GM19397 (cell line): ENCODE measurements around the gene F5.

Source experiments
- ATAC-seq: cut with Tn5 transposase; IDR thresholded peaks from one replicate; pipeline ENCODE4 v1.9.1; 2021; ENCODE audit warnings: mild to moderate bottlenecking, moderate library complexity; ENCODE audit not compliant: unreplicated experiment

The F5 gene

DNA sequence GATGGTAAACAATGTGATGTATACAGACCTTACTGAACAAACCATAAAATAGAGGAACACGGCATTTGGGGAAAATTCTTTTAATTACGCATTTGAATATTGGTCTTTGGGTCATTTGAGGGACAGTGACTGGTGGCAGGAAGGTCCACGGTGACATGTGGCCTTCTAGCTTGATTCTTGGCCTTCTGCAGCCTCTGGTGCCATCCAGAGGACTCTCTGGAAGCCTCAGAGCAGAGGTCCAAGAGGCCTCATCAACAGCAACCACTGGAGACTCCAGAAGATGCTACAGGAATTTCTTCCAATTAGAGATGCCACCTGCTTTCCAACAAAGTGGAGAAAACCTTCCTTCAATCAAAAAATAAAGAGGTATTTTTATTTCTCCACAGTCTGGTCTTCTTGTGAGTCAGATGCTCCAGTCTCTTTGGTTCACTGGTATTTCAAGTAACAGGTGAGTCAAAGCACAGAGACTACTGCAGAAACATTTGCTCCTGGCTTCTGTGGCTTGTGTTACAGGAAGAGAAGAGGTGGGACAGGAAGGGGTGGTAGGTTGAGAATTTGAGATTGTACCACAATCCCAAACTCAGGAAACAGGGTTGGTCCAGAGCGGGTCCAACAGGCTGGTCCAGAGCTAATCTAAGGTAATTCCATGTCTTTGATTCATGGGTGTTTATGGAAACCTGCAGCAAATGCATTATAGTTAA lies 2.7 kb upstream of the F5 start:
- no peak for ATAC-seq

DNA sequence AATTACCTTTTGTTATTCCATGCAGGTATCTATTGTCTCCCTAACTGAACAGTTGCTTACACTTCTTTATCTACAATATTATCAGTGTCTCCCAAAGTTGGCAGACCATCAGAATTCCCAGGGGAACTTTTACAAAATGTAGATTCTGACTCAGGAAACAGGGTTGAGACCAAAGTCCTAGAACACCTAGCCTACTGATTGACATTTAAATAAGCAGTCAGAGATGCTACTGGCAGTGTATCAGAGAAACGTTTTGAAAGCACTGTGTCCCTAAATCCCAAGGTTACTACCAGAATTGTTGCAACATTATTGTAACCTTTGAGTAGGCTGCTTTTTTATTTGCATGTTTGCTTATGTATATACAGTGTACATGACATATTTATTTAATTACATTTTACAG lies 1.8 kb upstream of the F5 start:
- ATAC-seq: no peak

- ATAC-seq: no peak
These were observed 250 bp downstream of the F5 start for GRCh38 chr1:169586067-169586394.

GRCh38 chr1:169585181-169585580 lies 1.1 kb downstream of the F5 start:
- no peak for ATAC-seq

DNA sequence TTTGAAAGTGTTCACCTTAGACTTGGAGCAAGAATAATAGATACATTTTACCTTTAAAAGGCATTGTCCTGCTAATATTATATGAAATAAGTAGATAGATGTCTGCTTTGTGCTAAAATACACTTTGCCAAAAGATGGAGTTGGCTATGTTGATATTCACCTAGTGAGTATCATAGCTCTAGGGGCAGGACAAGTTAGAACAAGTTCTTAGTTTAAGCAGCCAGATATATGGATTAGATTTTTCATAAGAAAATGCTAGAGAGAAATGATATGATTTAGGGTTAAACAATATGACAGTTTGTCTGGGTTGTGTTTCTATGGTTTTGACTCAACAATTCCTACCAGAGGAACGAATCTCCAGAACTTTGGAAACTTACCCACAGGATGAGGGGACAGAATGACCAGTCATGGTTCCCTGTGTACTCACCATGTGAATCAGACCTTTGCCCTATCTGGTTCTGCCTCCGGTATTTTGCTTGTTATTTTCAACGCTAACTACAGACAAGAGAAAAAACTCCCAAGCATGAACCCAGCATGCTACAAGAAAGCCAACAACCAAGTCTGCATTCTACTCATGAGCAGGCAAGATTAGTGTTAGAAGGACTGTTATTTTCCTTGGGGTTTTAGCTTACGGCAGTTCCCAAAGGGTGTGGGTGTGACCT lies 1.7 kb downstream of the F5 start:
- ATAC-seq: no peak

GRCh38 chr1:169577981-169578738 lies 8.1 kb downstream of the F5 start:
- no peak for ATAC-seq

- ATAC-seq: no peak
These were observed 9.3 kb downstream of the F5 start for GRCh38 chr1:169576935-169577331.

GRCh38 chr1:169576241-169576934 lies 9.9 kb downstream of the F5 start:
- no peak for ATAC-seq

- ATAC-seq: no peak
These were observed 11.9 kb downstream of the F5 start for GRCh38 chr1:169574336-169574735.

- no peak for ATAC-seq
These were observed 14.1 kb downstream of the F5 start for GRCh38 chr1:169572187-169572586.

GRCh38 chr1:169571450-169571849 lies 14.8 kb downstream of the F5 start:
- ATAC-seq: no peak

GRCh38 chr1:169570172-169570574 lies 16.1 kb downstream of the F5 start:
- no peak for ATAC-seq

DNA sequence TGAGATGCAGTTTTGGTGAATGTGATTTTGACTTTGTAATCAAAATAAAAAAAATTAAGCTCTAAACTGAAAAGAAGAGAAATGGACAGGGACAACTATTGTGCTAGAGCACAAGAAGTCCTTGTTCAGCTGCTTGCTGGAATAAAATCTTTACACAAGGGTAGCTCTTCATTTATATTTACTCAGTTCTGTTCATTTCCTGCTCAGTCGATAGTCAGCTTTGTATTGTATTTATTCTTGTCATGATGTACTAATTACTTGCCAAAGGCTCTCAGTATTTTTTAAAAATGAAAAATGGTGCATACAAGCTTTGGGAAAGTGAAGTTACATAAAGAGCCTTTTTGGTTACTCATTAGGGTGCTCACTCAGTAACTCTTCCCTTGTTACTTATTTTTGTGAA lies 17.8 kb downstream of the F5 start:
- ATAC-seq: no peak

DNA sequence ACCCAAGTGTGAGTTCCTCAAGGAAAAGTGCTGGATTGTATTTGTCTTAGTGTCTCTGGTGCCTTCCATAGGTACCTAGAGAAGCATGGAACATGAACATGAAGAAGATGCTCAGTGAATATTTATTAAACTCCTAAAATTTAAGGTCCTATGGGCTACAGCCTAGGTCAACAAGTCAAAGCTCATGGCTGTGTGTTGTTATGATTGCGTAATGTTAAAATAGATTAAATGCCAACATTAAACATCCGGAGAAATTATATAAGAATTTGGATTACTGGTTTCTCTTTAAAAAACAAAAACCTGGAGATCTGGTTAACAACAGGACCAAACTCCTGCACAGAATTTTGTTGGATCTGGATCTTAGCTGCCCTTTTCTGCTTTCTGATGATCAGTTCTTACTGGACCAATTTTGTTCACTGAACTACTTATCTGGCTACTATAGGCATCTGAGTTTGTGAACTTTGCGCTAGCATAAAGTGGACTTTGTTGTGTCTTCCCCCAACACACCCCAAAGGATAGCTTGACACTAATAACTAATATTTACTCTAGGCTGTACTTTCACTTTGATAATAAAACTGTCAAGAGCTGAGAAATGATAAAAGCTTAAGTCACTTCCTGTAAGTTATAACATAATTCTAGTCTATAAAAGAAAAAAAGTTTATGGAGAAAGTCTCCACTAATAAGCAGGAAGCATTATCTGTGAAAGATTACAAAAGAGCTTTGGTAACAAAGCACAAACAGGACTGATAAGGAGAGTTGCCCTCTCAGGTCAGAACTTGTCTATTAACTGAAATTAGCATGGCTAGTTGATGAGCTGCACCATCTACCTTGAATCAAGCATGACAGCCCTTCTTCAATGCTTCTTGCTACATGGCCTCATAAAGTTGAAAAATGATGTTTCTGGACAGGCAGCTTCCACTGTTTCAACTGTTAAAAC lies 20.7 kb downstream of the F5 start:
- ATAC-seq: no peak

- ATAC-seq: no peak
These were observed 22.6 kb downstream of the F5 start for GRCh38 chr1:169563650-169564049.

- ATAC-seq: no peak
These were observed 23.2 kb downstream of the F5 start for GRCh38 chr1:169563019-169563615.

- ATAC-seq: no peak
These were observed 24.6 kb downstream of the F5 start for GRCh38 chr1:169561692-169562091.

GRCh38 chr1:169557131-169557530 lies 29.1 kb downstream of the F5 start:
- no peak for ATAC-seq

- ATAC-seq: no peak
These were observed 36.0 kb downstream of the F5 start for GRCh38 chr1:169550294-169550693.

DNA sequence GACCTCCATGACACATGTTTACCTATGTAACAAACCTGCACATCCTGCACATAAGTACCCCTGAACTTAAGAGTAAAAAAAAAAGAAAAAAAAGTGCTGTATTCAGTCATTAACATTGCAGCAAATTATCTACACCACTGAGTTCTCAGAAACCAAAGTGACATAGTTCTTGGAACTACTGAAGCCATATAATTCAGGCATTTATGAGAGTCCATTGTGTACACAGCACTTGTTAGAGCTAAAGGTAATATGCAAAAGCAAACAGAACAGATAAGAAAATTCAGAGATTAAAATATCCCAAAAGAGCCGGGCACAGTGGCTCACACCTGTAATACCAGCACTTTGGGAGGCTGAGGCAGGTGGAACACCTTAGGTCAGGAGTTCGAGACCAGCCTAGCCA lies 38.0 kb downstream of the F5 start:
- ATAC-seq: no peak
